HCT116 (cell line): ENCODE data around the gene SCG5. TPM values are rescaled to one million over a fixed set of nuclear protein-coding genes. Genes with fewer than 3 reads are reported as not detected.

ENCODE experiments used
- ATAC-seq: fragments of 200-7000 bp; cut with Tn5 transposase; 2 replicates; pipeline ENCODE4 v1.9.1; 2020; ENCODE audit warnings: mild to moderate bottlenecking, moderate library complexity
- BruUV-seq: library from RNA; stranded (reverse); fragments of 400-500 nt; replicated peaks from 2 replicates; lab custom pipeline; 2021; lab: Mats Ljungman, UMichigan
- CTCF ChIA-PET: fragments of 300-600 bp; sonication (Branson Sonifier 250); formaldehyde crosslinking; loops from one replicate; lab custom pipeline; 2021; ENCODE audit warnings: antibody characterized with exemption; lab: Charles Lee
- POLR2A ChIA-PET: fragments of 300-600, 350-600 bp; sonication (Branson Sonifier 250); formaldehyde crosslinking; loops from one replicate; lab custom pipeline; 2021; ENCODE audit warnings: antibody characterized with exemption; lab: Charles Lee
- RAD21 ChIA-PET, 2 experiments: fragments of 300-600 bp; sonication (Branson Sonifier 250); formaldehyde crosslinking; loops; one replicate each; lab custom pipeline; 2023; ENCODE audit warnings: low total read pairs in 2 of 2; ENCODE audit not compliant: uncharacterized antibody in 2 of 2, unreplicated experiment in 2 of 2, low non-redundant PET in 1 of 2; lab: Charles Lee
- DNase-seq: peaks from one replicate; pipeline ENCODE4 v3.0.0-alpha.2; 2010; ENCODE audit warnings: low read depth, low spot score
- H2AFZ ChIP-seq: fragments of 200-600 bp; shearing (Covaris generic), sonication (generic); 2 replicates; pipeline ENCODE4 v1.6.1; 2017; ENCODE audit warnings: low read depth, mixed run types, mixed read lengths, antibody characterized with exemption, low read length; ENCODE audit not compliant: poor library complexity, severe bottlenecking
- H3K27ac ChIP-seq: 2 replicates; pipeline ENCODE4 v1.5.1; 2012; ENCODE audit warnings: low read depth, low read length
- H3K27me3 ChIP-seq: fragments of 200-600 bp; sonication (generic); 2 replicates; pipeline ENCODE4 v1.6.1; 2016; ENCODE audit warnings: mixed run types, low read length, mixed read lengths; ENCODE audit not compliant: insufficient read depth
- H3K36me3 ChIP-seq, 2 experiments: fragments of 200-500 bp in 1 of 2; fragments of 200-600 bp in 1 of 2; sonication (Bioruptor generic) in 1 of 2; sonication (generic) in 1 of 2; 2 replicates each; pipeline versions ENCODE4 v1.5.1 to v1.6.1; 2014 to 2016; ENCODE audit warnings: low read length in 2 of 2, inconsistent platforms in 1 of 2, mixed read lengths in 1 of 2, mixed run types in 1 of 2; ENCODE audit not compliant: insufficient read depth in 2 of 2, control insufficient read depth in 1 of 2
- H3K4me1 ChIP-seq, 2 experiments: fragments of 200-600 bp in 1 of 2; sonication (generic) in 1 of 2; 2 replicates each; pipeline versions ENCODE4 v1.5.1 to v1.6.1; 2012 to 2017; ENCODE audit warnings: low read length in 2 of 2, inconsistent platforms in 1 of 2, mild to moderate bottlenecking in 1 of 2, mixed read lengths in 1 of 2, mixed run types in 1 of 2, moderate library complexity in 1 of 2; ENCODE audit not compliant: insufficient read depth in 2 of 2, control insufficient read depth in 1 of 2
- H3K4me2 ChIP-seq: fragments of 200-600 bp; sonication (generic); 2 replicates; pipeline ENCODE4 v1.6.1; 2017; ENCODE audit warnings: mixed run types, low read length, mixed read lengths
- H3K4me3 ChIP-seq, 2 experiments: fragments of 200-600 bp in 1 of 2; sonication (generic) in 1 of 2; replicated peaks in 1 of 2; 2 replicates each; pipeline ENCODE4 v1.5.1; 2011 to 2016; ENCODE audit warnings: low read length in 2 of 2, control low read depth in 1 of 2, low read depth in 1 of 2, mild to moderate bottlenecking in 1 of 2, mixed read lengths in 1 of 2, mixed run types in 1 of 2
- H3K79me2 ChIP-seq: fragments of 200-600 bp; sonication (generic); 2 replicates; pipeline ENCODE4 v1.6.1; 2017; ENCODE audit warnings: mild to moderate bottlenecking, mixed run types, low read length, moderate library complexity, mixed read lengths; ENCODE audit not compliant: insufficient read depth
- H3K9ac ChIP-seq: fragments of 200-600 bp; sonication (generic); 2 replicates; pipeline ENCODE4 v1.6.1; 2016; ENCODE audit warnings: low read length, mixed read lengths
- H3K9me2 ChIP-seq: fragments of 200-600 bp; sonication (generic), shearing (Covaris generic); 2 replicates; pipeline ENCODE4 v1.6.1; 2017; ENCODE audit warnings: mixed run types, mild to moderate bottlenecking, moderate library complexity; ENCODE audit not compliant: insufficient read depth
- H3K9me3 ChIP-seq, 2 experiments: fragments of 200-500 bp in 1 of 2; fragments of 200-600 bp in 1 of 2; sonication (Bioruptor generic) in 1 of 2; sonication (generic) in 1 of 2; 2 replicates each; pipeline ENCODE4 v1.6.1; 2014 to 2017; ENCODE audit warnings: low read length in 2 of 2, mixed read lengths in 2 of 2, inconsistent platforms in 1 of 2, low read depth in 1 of 2, mild to moderate bottlenecking in 1 of 2, mixed run types in 1 of 2, moderate library complexity in 1 of 2; ENCODE audit not compliant: control insufficient read depth in 1 of 2, insufficient read depth in 1 of 2
- H4K20me1 ChIP-seq: fragments of 200-600 bp; sonication (generic), shearing (Covaris generic); 2 replicates; pipeline ENCODE4 v1.6.1; 2017; ENCODE audit warnings: mixed run types, mild to moderate bottlenecking, moderate library complexity; ENCODE audit not compliant: insufficient read depth
- ATF3 ChIP-seq: IDR thresholded peaks from 2 replicates; pipeline ENCODE4 v1.6.1; 2012
- CEBPB ChIP-seq: IDR thresholded peaks from 2 replicates; pipeline ENCODE4 v1.6.1; 2012; ENCODE audit warnings: low read depth
- CTCF ChIP-seq, 3 experiments: fragments of 200-600 bp in 1 of 3; sonication (generic) in 1 of 3; IDR thresholded peaks in 2 of 3; conservative IDR thresholded peaks in 1 of 3; 2 replicates each; pipeline ENCODE4 v1.5.1; 2012 to 2017; ENCODE audit warnings: low read depth in 2 of 3, low read length in 2 of 3, antibody characterized with exemption in 1 of 3, borderline replicate concordance in 1 of 3, control low read depth in 1 of 3, mild to moderate bottlenecking in 1 of 3, mixed read lengths in 1 of 3, mixed run types in 1 of 3, moderate library complexity in 1 of 3; ENCODE audit not compliant: insufficient read depth in 1 of 3
- EGR1 ChIP-seq: IDR thresholded peaks from 2 replicates; pipeline ENCODE4 v1.6.1; 2012; ENCODE audit warnings: low read depth
- ELF1 ChIP-seq: IDR thresholded peaks from 2 replicates; pipeline ENCODE4 v1.6.1; 2012; ENCODE audit warnings: low read depth, borderline replicate concordance
- EZH2 ChIP-seq: fragments of 200-600 bp; sonication (generic); IDR thresholded peaks from 2 replicates; pipeline ENCODE4 v1.6.1; 2017; ENCODE audit warnings: antibody characterized with exemption, mixed run types
- EZH2phosphoT487 ChIP-seq: fragments of 200-600 bp; IDR thresholded peaks from 2 replicates; pipeline ENCODE4 v1.6.1; 2018; ENCODE audit warnings: antibody characterized with exemption, borderline replicate concordance
- JUND ChIP-seq: IDR thresholded peaks from 2 replicates; pipeline ENCODE4 v1.6.1; 2012
- MAX ChIP-seq: IDR thresholded peaks from 2 replicates; pipeline ENCODE4 v1.6.1; 2012
- POLR2A ChIP-seq: IDR thresholded peaks from 2 replicates; pipeline ENCODE4 v1.7.0; 2011; ENCODE audit warnings: borderline replicate concordance; ENCODE audit not compliant: insufficient read depth, insufficient read length; ENCODE audit errors: extremely low read depth
- POLR2AphosphoS5 ChIP-seq: IDR thresholded peaks from 2 replicates; pipeline ENCODE4 v1.6.1; 2011; ENCODE audit warnings: mild to moderate bottlenecking, low read depth, low read length, moderate library complexity
- RAD21 ChIP-seq: IDR thresholded peaks from 2 replicates; pipeline ENCODE4 v1.6.1; 2012; ENCODE audit warnings: low read depth, mild to moderate bottlenecking
- REST ChIP-seq: IDR thresholded peaks from 2 replicates; pipeline ENCODE4 v1.6.1; 2012; ENCODE audit warnings: low read depth
- SP1 ChIP-seq: IDR thresholded peaks from 2 replicates; pipeline ENCODE4 v1.6.1; 2012; ENCODE audit warnings: low read depth
- TCF7L2 ChIP-seq: IDR thresholded peaks from 2 replicates; pipeline ENCODE4 v1.7.0; 2011; ENCODE audit warnings: borderline replicate concordance, inconsistent platforms; ENCODE audit not compliant: insufficient read depth, insufficient read length; ENCODE audit errors: extremely low read depth
- YY1 ChIP-seq: IDR thresholded peaks from 2 replicates; pipeline ENCODE4 v1.6.1; 2011; ENCODE audit warnings: low read length, low read depth, moderate library complexity, mild to moderate bottlenecking; ENCODE audit not compliant: insufficient replicate concordance; ENCODE audit errors: extremely low read depth
- ZBTB33 ChIP-seq: IDR thresholded peaks from 2 replicates; pipeline ENCODE4 v1.6.1; 2011; ENCODE audit warnings: mild to moderate bottlenecking, low read length, moderate library complexity; ENCODE audit not compliant: insufficient replicate concordance; ENCODE audit errors: extremely low read depth
- ZFX ChIP-seq: fragments of 450-650 bp; IDR thresholded peaks from 2 replicates; pipeline ENCODE4 v1.6.1; 2017
- ZNF274 ChIP-seq: fragments of 200-500 bp; sonication (Bioruptor generic); IDR thresholded peaks from 2 replicates; pipeline ENCODE4 v1.6.1; 2014; ENCODE audit warnings: mild to moderate bottlenecking, low read depth, low read length, inconsistent platforms
- intact Hi-C: fragments of 100-400 bp; cut with micrococcal nuclease; formaldehyde crosslinking; loops from 2 replicates; pipeline ENCODE4 v1.10.0; 2022
- total RNA-seq: library from RNA; stranded (reverse); gene quantifications from one replicate; pipeline ENCODE4 v1.2.1, GENCODE V29; 2021; ENCODE audit not compliant: unreplicated experiment

SCG5 gene
- total RNA-seq, 1 experiment from 2014 or later, result 1.7 TPM

- H3K4me2 ChIP-seq, result no peak overlapping the region
- H3K9me2 ChIP-seq, result no peaks in the 10 kb centered on the region
- H3K79me2 ChIP-seq, result no peaks in the 10 kb centered on the region
- intact Hi-C loops, result no loop called here
- H3K9me3 ChIP-seq, result no peaks in the 10 kb centered on the region
- ChIA-PET RAD21 (no interaction called here), CTCF (no interaction called here), POLR2A (no interaction called here)
- H3K4me3 ChIP-seq, result no peak overlapping the region
- no peaks in the 10 kb centered on the region for H3K27me3 ChIP-seq
- H3K36me3 ChIP-seq, result no peaks in the 10 kb centered on the region
- DNase-seq (no peak), ATAC-seq (no peak)
- BruUV-seq, result no TSS peak
- no peak overlapping the region for H3K27ac ChIP-seq
- peaks cover 0 to 4% of the 10 kb centered on the region in 2 experiments; a peak in 3 of 4 replicates for H3K4me1 ChIP-seq
- no peak overlapping the region for H3K9ac ChIP-seq
- TF ChIP-seq ZBTB33 (no peak), YY1 (no peak), ZNF274 (no peak), ZFX (no peak), RAD21 (no peak), CTCF (IDR thresholded peaks at IDR 0.05 in 2 of 3, conservative IDR thresholded peaks at IDR 0.05 in 1 of 3; ENCODE audit: borderline replicate concordance in 1 of 3, insufficient read depth in 1 of 3, low read depth in 2 of 3, low read length in 2 of 3) (no peak), REST (no peak), ELF1 (no peak), SP1 (no peak), JUND (no peak), TCF7L2 (no peak), POLR2A (no peak), EZH2phosphoT487 (no peak), EZH2 (no peak), MAX (no peak), POLR2AphosphoS5 (no peak), EGR1 (no peak), CEBPB (no peak), ATF3 (no peak)
- H4K20me1 ChIP-seq, result no peaks in the 10 kb centered on the region
- H2AFZ ChIP-seq, result no peak overlapping the region
These were observed 60.4 kb downstream of the SCG5 start for GRCh38 chr15:32701863-32702262.
